ENCODE data around the gene RASA3.

- TF ChIP-seq, protein P1, sequence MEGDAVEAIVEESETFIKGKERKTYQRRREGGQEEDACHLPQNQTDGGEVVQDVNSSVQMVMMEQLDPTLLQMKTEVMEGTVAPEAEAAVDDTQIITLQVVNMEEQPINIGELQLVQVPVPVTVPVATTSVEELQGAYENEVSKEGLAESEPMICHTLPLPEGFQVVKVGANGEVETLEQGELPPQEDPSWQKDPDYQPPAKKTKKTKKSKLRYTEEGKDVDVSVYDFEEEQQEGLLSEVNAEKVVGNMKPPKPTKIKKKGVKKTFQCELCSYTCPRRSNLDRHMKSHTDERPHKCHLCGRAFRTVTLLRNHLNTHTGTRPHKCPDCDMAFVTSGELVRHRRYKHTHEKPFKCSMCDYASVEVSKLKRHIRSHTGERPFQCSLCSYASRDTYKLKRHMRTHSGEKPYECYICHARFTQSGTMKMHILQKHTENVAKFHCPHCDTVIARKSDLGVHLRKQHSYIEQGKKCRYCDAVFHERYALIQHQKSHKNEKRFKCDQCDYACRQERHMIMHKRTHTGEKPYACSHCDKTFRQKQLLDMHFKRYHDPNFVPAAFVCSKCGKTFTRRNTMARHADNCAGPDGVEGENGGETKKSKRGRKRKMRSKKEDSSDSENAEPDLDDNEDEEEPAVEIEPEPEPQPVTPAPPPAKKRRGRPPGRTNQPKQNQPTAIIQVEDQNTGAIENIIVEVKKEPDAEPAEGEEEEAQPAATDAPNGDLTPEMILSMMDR (IDR thresholded peaks at IDR 0.05; ENCODE audit: insufficient read depth, low read depth, low read length) = no peak
- TF ChIP-seq EZH2 (IDR thresholded peaks at IDR 0.05; ENCODE audit: insufficient read depth, low read length) = no peak
Measured at GRCh38 chr13:114023716-114024602, 108.5 kb downstream of the RASA3 start.

All from astrocyte (in vitro differentiated cells and primary cell).